Measurements from ENCODE around the gene GLIS1. TPM values are rescaled to one million over a fixed set of nuclear protein-coding genes. Genes with fewer than 3 reads are reported as not detected.

Gene GLIS1
- total RNA-seq, 1 experiment from 2014 or later: 0.28 TPM

DNA sequence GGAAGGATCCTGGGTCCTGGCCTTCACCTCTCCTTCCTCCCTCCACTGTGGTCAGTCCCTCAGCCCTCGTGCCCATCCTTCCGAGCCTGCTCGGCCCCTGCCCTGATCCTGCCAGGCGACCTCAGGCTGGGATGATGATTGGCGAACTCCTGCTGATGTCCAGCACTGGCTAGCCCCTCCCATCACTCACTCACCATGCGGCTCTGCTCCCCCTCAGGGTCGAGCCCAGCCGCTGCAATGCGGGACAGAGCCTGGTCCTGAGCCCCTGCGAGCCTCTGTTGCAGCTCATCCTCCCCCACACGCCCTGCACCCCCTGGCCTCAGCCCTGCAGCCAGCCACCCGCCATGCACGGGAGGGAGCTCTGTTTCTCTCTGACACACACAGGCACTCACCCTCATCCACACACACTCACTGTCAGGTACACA lies 179.6 kb downstream of the GLIS1 start:
- Histone ChIP-seq H4K8ac (replicated peaks; ENCODE audit: insufficient read length, low read depth, low read length) (no peak overlapping the region), H4K91ac (ENCODE audit: insufficient read length, low read depth, low read length) (no peak overlapping the region), H3K9me3 (ENCODE audit: control insufficient read depth, low read depth, low read length) (no peaks in the 10 kb centered on the region), H3K4me2 (ENCODE audit: insufficient read depth, insufficient read length, low read length) (no peak overlapping the region), H2BK12ac (ENCODE audit: insufficient read length, low read depth, low read length) (no peak overlapping the region), H3K18ac (ENCODE audit: insufficient read length, low read depth, low read length) (no peak overlapping the region), H2BK20ac (ENCODE audit: low read depth, low read length, poor library complexity, severe bottlenecking) (no peak overlapping the region), H4K5ac (ENCODE audit: insufficient read length, low read depth, low read length) (no peak overlapping the region), H3K23me2 (ENCODE audit: insufficient read length, low read depth, low read length, poor library complexity, severe bottlenecking) (no peaks in the 10 kb centered on the region), H3K27ac (ENCODE audit: insufficient read length, low read depth, low read length) (no peak overlapping the region), H2BK5ac (ENCODE audit: insufficient read length, low read length) (no peak overlapping the region), H3K4me1 (ENCODE audit: insufficient read depth, low read length) (no peaks in the 10 kb centered on the region), H2AK5ac (ENCODE audit: insufficient read length, low read length) (no peak overlapping the region), H3K79me2 (ENCODE audit: insufficient read depth, low read length) (no peaks in the 10 kb centered on the region), H4K20me1 (ENCODE audit: control insufficient read depth, insufficient read depth, insufficient read length) (no peaks in the 10 kb centered on the region), H3K56ac (ENCODE audit: insufficient read length, low read depth, low read length) (no peak overlapping the region), H2BK120ac (ENCODE audit: low read depth, low read length, poor library complexity, severe bottlenecking) (no peak overlapping the region), H2BK15ac (ENCODE audit: low read depth, low read length) (no peak overlapping the region), H3K79me1 (ENCODE audit: insufficient read depth, low read depth, low read length, poor library complexity, severe bottlenecking) (no peaks in the 10 kb centered on the region), H3K9ac (ENCODE audit: extremely low read depth, insufficient read length, low read length) (no peak overlapping the region), H3K27me3 (ENCODE audit: insufficient read depth, low read length) (no peaks in the 10 kb centered on the region; the same call in 1 of the 2 replicates), H3T11ph (ENCODE audit: low read length) (no peak overlapping the region), H3K4ac (ENCODE audit: low read depth, low read length) (no peak overlapping the region), H3K23ac (ENCODE audit: insufficient read length, low read depth, low read length) (no peak overlapping the region), H3K14ac (ENCODE audit: insufficient read depth, low read length) (no peak overlapping the region; the same call in 1 of the 2 replicates), H2AFZ (ENCODE audit: low read length) (no peak overlapping the region)
- no peaks in the 10 kb centered on the region for H3K9me3 Mint-ChIP-seq
- peaks cover 36% of the 10 kb centered on the region for H3K27me3 Mint-ChIP-seq (ENCODE audit: low read depth)
- DNase-seq: no peak
- no CpG with 5 or more reads among the region's 13 CpGs for WGBS (ENCODE audit: extremely low coverage, insufficient read length, low lambda C conversion rate)
- no peaks in the 10 kb centered on the region for H3K36me3 Mint-ChIP-seq (ENCODE audit: insufficient read depth in 1 of 3, low read depth in 3 of 3)
- H3K4me3 Mint-ChIP-seq: no peak overlapping the region
- TF ChIP-seq, protein P1, sequence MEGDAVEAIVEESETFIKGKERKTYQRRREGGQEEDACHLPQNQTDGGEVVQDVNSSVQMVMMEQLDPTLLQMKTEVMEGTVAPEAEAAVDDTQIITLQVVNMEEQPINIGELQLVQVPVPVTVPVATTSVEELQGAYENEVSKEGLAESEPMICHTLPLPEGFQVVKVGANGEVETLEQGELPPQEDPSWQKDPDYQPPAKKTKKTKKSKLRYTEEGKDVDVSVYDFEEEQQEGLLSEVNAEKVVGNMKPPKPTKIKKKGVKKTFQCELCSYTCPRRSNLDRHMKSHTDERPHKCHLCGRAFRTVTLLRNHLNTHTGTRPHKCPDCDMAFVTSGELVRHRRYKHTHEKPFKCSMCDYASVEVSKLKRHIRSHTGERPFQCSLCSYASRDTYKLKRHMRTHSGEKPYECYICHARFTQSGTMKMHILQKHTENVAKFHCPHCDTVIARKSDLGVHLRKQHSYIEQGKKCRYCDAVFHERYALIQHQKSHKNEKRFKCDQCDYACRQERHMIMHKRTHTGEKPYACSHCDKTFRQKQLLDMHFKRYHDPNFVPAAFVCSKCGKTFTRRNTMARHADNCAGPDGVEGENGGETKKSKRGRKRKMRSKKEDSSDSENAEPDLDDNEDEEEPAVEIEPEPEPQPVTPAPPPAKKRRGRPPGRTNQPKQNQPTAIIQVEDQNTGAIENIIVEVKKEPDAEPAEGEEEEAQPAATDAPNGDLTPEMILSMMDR (conservative IDR thresholded peaks at IDR 0.05): no peak
- peaks cover 7 to 14% of the 10 kb centered on the region in 2 experiments; a peak in 3 of 4 replicates for H3K4me1 Mint-ChIP-seq
- no peak overlapping the region for H3K27ac Mint-ChIP-seq
